Stimulated activated naive B cell treated with anti-CD40 and anti-IgM and Interleukin-4, amounts not matched to agents 10 μg/mL and 1 μg/mL and 100 μg/mL, for 72 hours (primary cell): ENCODE measurements around the gene MYL5.

Experiments
- ATAC-seq, 2 donors: fragments of 150-1000 bp; cut with Tn5 transposase; replicated peaks; 2 replicates each; pipeline ENCODE4 v1.10.0; 2021; ENCODE audit warnings: moderate library complexity in 1 of 2
- DNase-seq: peaks from one replicate; pipeline ENCODE4 v3.0.0; 2021
- H3K27ac Mint-ChIP-seq: one replicate; pipeline ENCODE4 v1.8.0; 2022; ENCODE audit warnings: mild to moderate bottlenecking, mixed read lengths
- H3K27me3 Mint-ChIP-seq, 2 donors: one replicate each; pipeline ENCODE4 v1.8.0; 2022; ENCODE audit warnings: mixed read lengths in 2 of 2
- H3K36me3 Mint-ChIP-seq, 2 donors: one replicate each; pipeline ENCODE4 v1.8.0; 2022; ENCODE audit warnings: mixed read lengths in 2 of 2, mild to moderate bottlenecking in 1 of 2
- H3K4me1 Mint-ChIP-seq, 2 donors: one replicate each; pipeline ENCODE4 v1.8.0; 2022; ENCODE audit warnings: mixed read lengths in 2 of 2, mild to moderate bottlenecking in 1 of 2
- H3K4me3 Mint-ChIP-seq, 2 donors: one replicate each; pipeline ENCODE4 v1.8.0; 2022; ENCODE audit warnings: mild to moderate bottlenecking in 2 of 2, mixed read lengths in 2 of 2, moderate library complexity in 1 of 2
- H3K9me3 Mint-ChIP-seq, 2 donors: one replicate each; pipeline ENCODE4 v1.8.0; 2022; ENCODE audit warnings: mixed read lengths in 2 of 2, mild to moderate bottlenecking in 1 of 2

MYL5 gene

DNA sequence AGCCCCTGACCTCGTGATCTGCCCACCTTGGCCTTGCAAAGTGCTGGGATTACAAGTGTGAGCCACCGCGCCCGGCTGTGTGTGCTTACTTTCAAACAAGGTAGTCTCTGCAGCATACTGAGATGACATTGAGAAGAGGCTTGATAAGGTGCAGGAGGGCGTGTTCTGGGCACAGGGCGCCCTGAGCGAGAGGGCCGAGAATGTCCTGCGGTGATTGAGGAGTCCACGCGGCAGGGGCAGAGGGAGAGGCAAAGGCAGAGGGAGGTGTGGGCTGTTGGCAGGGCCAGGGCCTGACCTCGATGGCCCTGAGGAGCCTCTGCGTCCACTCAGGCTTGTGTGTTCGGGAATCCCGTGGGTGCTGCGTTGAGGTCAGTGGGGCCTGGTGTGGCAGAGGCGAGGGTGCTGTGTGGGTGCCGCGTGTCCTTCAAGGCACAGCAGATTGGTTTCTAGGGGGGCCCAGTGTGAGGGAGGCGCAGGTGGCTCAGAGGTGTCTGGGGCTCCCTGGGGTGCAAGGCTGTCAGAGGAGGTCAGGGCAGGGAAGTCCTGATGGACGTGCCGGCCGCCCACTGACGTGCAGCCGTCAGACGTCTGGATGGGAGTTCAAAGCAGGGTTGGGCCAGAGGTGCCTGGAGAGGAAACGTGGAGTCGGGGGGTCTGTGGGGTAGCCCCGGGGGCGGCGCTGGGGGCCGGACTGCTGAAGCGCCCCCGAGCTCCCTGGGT is 43.4 kb downstream of the MYL5 start:
- H3K36me3 Mint-ChIP-seq, result peaks cover 24 to 44% of the 10 kb centered on the region in 2 donors
- no peaks in the 10 kb centered on the region for H3K27me3 Mint-ChIP-seq
- no peak for ATAC-seq

DNA sequence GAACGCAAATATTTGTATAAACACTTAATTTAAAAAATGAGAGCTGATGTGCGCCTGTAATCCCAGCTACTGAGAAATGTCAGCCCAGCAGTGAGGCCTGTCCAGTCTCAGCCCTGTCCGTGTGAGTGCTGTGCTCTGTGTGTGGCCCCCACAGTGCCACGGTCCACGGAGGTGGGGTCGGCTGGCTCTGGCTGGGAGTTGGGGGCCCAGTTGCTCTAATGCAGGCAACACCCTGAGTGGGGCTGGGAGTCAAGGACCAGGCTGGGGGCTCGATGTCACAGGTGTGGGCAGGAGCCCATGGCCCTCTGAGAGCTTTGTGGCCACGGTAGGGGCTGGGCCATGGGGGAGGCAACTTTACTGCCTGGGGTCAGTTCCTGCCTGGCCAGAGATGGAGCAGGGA is 44.1 kb downstream of the MYL5 start:
- H3K36me3 Mint-ChIP-seq, result peaks cover 31 to 51% of the 10 kb centered on the region in 2 donors
- no peaks in the 10 kb centered on the region for H3K9me3 Mint-ChIP-seq
- H3K27ac Mint-ChIP-seq, result no peak overlapping the region
- H3K4me3 Mint-ChIP-seq, result no peak overlapping the region
- no peak for DNase-seq
- peaks cover 35 to 50% of the 10 kb centered on the region in 2 donors for H3K4me1 Mint-ChIP-seq
- ATAC-seq, result no peak
- H3K27me3 Mint-ChIP-seq, result no peaks in the 10 kb centered on the region

More for the DNA sequence above, 43.4 kb downstream of the MYL5 start:
- H3K27ac Mint-ChIP-seq, result peak overlapping the region; percentile 74
- DNase-seq, result no peak
- no peak overlapping the region for H3K4me3 Mint-ChIP-seq
- H3K4me1 Mint-ChIP-seq, result peaks cover 37 to 57% of the 10 kb centered on the region in 2 donors
- H3K9me3 Mint-ChIP-seq, result no peaks in the 10 kb centered on the region

DNA sequence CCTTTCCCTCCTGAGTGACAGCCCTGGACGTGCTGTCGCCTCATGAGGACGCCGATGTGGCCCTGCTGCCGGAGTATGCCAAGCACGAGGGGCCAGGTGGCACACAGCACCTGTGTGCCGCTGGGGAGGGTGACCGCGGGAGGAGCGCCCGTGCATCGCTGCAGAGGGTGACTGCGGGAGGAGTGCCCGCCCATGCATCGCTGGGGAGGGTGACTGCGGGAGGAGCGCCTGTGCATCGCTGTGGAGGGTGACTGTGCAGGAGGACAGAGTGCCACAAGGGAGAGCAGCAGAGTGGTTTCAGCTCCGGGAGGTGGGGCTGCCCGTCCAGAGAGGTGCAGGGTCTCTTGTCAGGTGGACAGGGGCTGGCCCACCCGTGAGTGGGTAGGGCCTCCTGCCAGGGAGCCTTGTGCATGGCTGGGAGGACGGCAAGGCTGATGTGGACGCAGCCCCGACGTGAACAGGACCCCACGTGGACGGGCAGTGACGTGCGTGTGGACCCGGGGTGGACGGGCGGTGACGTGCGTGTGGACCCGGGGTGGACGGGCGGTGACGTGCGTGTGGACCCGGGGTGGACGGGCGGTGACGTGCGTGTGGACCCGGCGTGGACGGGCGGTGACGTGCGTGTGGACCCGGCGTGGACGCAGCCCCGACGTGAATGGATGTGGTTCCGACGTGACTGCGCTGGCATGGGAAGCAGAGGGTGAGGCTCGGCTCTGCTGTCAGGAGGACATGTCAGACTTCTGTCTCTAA is 45.9 kb downstream of the MYL5 start:
- Mint-ChIP-seq H3K9me3 (no peaks in the 10 kb centered on the region), H3K36me3 (peaks cover 32 to 51% of the 10 kb centered on the region in 2 donors), H3K27me3 (no peaks in the 10 kb centered on the region), H3K27ac (peak overlapping the region; percentile 20), H3K4me3 (peak overlapping the region in 1 of 2 donors; percentile 14), H3K4me1 (peaks cover 36 to 47% of the 10 kb centered on the region in 2 donors)
- ATAC-seq, result no peak
- DNase-seq, result no peak

DNA sequence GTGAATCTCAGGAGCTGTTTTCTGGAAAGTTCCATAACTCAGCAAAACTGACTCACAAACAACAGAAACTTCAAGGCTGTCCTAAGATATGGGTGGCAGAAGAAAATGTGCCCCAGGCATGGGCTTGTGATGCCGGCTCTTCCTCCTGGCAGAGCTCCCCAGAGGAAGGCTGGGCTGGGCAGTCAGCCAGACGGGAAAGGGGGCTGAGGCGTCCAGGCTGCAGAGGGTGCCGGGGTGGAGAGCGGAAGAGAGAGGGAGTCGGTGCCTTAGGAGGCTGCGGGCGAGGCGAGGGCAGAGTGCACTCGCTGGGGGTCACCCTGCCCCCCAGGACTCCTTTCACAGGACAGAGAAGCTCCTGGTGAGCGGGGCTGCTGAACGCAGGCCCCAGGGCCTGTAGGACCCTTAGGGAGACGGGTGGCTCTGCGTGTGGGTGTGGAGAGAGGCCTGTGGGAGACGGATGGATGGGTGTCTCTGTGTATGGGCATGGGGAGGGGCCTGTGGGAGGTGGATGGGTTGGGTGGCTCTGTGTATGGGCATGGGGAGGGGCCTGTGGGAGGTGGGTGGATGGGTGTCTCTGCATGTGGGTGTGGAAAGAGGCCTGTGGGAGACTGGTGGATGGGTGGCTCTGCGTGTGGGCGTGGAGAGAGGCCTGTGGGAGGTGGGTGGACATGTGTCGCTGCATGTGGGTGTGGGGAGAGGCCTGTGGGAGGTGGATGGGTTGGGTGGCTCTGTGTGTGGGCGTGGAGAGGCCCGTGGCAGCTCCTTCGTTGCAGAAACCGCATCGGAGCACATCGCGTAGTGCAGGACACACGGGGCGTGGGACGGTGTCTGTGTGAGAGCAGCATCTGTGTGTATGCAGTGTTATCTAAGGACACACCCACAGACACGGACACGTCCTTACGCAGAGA is 47.2 kb downstream of the MYL5 start:
- H3K36me3 Mint-ChIP-seq, result peaks cover 33 to 51% of the 10 kb centered on the region in 2 donors
- no peak for DNase-seq
- H3K4me3 Mint-ChIP-seq, result no peak overlapping the region
- peak overlapping the region; percentile 91 for H3K27ac Mint-ChIP-seq
- peaks cover 39 to 57% of the 10 kb centered on the region in 2 donors for H3K4me1 Mint-ChIP-seq
- peak in 1 of 2 donors; percentile 7 for ATAC-seq
- no peaks in the 10 kb centered on the region for H3K9me3 Mint-ChIP-seq
- no peaks in the 10 kb centered on the region for H3K27me3 Mint-ChIP-seq

DNA sequence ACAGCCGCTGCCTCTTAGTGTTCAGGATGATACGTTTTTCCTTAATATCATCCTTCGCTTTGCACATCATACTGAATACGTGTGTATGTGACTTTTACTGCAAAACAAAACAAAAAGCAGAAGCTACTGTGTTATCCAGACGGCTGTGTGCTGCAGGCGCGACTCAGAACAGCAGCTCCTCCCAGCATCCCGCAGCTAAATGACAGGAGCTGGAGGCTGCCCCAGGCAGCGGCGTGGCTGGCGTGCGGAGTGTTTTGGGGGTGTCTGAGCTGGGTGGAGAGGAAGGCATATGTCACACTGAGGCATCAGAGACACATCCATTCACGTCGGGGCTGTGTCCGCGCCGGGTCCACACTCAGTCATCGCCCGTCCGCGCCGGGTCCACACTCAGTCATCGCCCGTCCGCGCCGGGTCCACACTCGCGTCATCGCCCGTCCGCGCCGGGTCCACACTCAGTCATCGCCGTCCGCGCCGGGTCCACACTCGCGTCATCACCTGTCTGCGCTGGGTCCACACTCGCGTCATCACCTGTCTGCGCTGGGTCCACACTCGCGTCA is 47.9 kb downstream of the MYL5 start:
- H3K4me3 Mint-ChIP-seq, result no peak overlapping the region
- peaks cover 33 to 51% of the 10 kb centered on the region in 2 donors for H3K36me3 Mint-ChIP-seq
- peaks cover 38 to 63% of the 10 kb centered on the region in 2 donors for H3K4me1 Mint-ChIP-seq
- H3K27ac Mint-ChIP-seq, result no peak overlapping the region
- no peaks in the 10 kb centered on the region for H3K27me3 Mint-ChIP-seq
- ATAC-seq, result no peak
- DNase-seq, result no peak
- no peaks in the 10 kb centered on the region for H3K9me3 Mint-ChIP-seq

DNA sequence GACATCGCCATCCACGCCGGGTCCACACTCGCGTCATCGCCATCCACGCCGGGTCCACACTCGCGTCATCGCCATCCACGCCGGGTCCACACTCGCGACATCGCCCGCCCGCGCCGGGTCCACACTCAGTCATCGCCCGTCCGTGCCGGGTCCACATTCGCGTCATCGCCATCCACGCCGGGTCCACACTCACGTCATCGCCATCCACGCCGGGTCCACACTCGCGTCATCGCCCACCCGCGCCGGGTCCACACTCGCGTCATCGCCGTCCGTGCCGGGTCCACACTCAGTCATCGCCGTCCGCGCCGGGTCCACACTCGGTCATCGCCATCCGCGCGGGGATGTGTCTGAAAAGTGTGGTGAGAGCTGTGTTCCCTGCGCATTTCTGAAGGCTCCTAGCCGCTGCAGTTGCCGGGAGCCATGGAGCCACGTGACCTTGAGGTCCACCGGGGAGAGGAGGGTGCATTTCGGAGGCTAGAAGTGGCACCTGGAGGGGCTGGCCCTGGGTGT is 48.6 kb downstream of the MYL5 start:
- Mint-ChIP-seq H3K4me3 (no peak overlapping the region), H3K27ac (no peak overlapping the region)
- ATAC-seq, result no peak

DNA sequence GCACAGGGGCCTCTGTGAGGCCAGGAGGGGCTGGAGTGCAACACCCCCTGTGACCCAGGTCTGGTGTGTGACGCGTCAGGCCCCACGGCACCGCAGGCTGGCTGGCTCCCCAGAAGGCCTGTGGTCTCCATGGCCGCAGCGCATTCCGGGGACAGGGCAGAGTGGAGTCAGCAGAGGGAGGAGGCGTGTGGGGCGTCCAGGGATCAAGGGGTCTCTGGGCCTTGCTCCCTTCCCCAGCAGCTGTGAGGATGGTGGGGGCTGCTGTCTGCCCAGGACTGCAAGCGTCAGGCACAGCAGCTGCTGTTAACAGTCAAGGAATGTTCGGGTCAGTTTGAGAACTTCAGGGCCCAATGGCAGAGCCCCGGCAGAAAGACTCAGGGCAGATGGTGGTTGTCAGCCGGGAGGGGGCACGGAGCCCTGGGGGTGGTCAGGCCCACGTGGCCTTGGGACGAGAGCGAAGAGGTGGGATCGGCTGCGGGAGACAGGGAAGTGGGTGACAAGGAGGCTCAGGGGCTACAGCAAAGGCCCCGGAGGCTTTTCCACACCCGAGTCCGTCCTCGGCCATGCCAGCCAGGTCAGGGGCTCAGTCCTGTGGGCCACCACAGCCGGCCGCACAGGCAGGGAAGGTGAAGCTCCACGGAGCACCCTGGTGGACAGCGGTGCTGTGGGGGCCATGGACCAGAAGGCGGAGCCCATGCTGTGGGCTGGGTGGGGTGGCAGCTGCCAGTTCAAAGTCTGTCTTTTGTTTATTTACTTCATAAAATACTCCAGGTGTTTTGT is 49.6 kb downstream of the MYL5 start:
- Mint-ChIP-seq H3K4me3 (peak overlapping the region in 1 of 2 donors; percentile 5), H3K9me3 (no peaks in the 10 kb centered on the region), H3K4me1 (peaks cover 36 to 56% of the 10 kb centered on the region in 2 donors), H3K27ac (peak overlapping the region; percentile 82), H3K27me3 (no peaks in the 10 kb centered on the region), H3K36me3 (peaks cover 30 to 46% of the 10 kb centered on the region in 2 donors)
- ATAC-seq, result no peak
- no peak for DNase-seq

More for the DNA sequence above, 48.6 kb downstream of the MYL5 start:
- no peak for DNase-seq
- Mint-ChIP-seq H3K4me1 (peaks cover 37 to 57% of the 10 kb centered on the region in 2 donors), H3K27me3 (no peaks in the 10 kb centered on the region), H3K36me3 (peaks cover 30 to 46% of the 10 kb centered on the region in 2 donors), H3K9me3 (no peaks in the 10 kb centered on the region)

DNA sequence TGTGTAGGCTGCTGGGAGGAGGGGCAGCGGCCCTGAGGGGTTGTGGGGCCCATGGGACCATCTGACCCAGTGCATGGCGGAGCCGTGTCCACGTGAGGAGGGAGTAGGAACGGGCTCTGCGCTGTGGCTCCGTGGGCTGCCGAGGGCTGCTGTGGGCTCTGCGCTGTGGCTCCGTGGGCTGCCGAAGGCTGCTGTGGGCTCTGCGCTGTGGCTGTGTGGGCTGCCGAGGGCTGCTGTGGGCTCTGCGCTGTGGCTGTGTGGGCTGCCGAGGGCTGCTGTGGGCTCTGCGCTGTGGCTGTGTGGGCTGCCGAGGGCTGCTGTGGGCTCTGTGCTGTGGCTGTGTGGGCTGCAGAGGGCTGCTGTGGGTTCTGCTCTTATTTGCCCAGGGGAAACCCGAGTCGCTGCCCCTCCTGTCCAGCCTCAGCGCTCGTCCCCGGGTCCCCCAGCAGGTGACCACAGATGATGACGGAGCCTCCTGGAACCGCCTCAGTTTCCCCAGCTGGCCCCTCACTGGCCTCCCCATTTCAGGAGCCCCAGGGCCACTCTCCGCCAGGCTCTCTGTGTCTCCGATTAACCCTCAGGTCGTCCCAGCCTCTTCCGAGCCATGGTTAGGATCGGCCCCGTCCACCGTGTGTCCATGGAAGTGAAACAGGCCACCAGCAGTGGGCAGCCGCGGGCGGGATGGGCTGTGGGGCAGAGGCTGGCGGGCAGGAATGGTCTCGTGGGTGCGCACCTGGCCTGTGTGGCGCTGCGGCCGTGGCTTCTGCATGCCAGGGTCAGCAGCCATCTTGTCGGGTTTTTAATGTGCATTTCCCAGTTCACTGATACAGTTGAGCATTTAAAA is 51.3 kb downstream of the MYL5 start:
- Mint-ChIP-seq H3K27me3 (no peaks in the 10 kb centered on the region), H3K4me1 (peaks cover 26 to 40% of the 10 kb centered on the region in 2 donors), H3K36me3 (peaks cover 26 to 38% of the 10 kb centered on the region in 2 donors), H3K4me3 (no peak overlapping the region), H3K27ac (no peak overlapping the region), H3K9me3 (no peaks in the 10 kb centered on the region)
- ATAC-seq (no peak), DNase-seq (no peak)

DNA sequence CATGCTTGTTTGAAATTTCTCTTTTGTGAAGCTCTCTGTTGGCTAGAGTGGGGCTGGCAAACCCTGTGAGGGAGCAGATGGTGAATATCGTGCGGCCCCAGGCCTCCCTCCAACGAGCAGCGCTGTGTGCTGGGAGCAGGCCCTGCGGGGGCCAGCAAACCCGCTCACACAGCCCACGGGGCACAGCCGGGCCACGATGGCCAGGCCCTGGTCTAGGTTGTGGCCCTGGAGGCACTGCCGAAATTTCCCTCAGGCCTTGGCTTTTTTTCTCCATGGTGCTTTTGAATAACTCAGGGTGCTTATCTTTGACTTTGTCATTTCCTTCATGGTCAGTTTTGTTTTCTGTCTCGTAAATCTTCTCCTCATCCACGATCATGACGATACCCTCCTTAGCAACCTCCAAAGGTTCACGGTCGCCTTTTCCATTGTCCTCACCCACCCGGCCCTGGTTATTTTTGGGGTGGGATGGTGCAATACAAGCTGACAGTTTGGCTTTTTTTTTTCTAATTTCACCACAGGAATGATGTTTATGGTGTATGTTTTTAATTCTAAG is 52.0 kb downstream of the MYL5 start:
- Mint-ChIP-seq H3K4me3 (peak overlapping the region in 1 of 2 donors; percentile 14), H3K36me3 (peaks cover 29 to 38% of the 10 kb centered on the region in 2 donors), H3K4me1 (peaks cover 25 to 34% of the 10 kb centered on the region in 2 donors), H3K9me3 (peaks cover 0 to 2% of the 10 kb centered on the region in 2 donors), H3K27ac (no peak overlapping the region), H3K27me3 (no peaks in the 10 kb centered on the region)
- ATAC-seq (no peak), DNase-seq (no peak)

DNA sequence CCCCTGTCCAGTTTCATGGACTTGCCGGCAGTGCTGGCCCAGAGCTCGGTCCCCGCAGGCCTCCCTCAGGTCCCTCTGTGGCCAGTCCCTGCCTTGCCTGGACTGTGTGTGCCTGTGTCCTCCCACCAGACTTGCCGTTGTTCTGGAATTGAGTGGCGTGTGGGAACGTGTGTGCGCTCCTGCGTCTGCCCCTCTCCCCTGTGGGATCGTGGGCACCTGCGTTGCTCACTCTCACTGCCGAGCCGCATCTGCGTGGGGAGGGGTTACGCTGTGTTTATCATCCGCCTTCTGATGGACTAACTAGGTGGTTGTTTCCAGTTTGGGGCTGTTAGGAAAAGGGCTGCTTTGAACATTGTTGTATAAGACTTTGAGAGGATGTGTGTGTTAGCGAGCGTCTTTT is 52.5 kb downstream of the MYL5 start:
- Mint-ChIP-seq H3K9me3 (peaks cover 0 to 2% of the 10 kb centered on the region in 2 donors), H3K4me3 (no peak overlapping the region), H3K27me3 (no peaks in the 10 kb centered on the region), H3K36me3 (peaks cover 26 to 33% of the 10 kb centered on the region in 2 donors), H3K27ac (peak overlapping the region; percentile 70), H3K4me1 (peaks cover 19 to 29% of the 10 kb centered on the region in 2 donors)
- ATAC-seq (no peak), DNase-seq (no peak)

DNA sequence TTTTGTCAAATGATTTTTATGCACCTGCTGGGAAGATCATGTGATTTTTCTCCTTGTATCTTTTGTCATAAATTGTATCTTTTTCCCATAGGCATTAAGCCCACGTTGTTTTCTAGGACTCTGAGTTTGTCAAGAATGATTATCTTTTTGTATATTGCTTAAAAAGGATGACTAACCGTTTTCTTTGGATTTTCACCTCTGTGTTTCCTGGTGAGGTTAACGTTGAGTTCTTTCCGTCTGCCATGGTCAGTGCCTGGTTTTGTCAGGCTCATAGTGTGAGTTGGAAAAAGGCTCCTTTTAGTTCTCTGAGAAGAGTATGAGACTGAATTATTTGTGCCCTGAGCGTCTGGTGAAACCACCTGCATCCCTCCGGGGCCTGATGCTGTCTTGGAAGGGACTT is 53.2 kb downstream of the MYL5 start:
- peaks cover 0 to 2% of the 10 kb centered on the region in 2 donors for H3K9me3 Mint-ChIP-seq

More for the DNA sequence above, 53.2 kb downstream of the MYL5 start:
- DNase-seq, result no peak
- H3K4me1 Mint-ChIP-seq, result peaks cover 19 to 26% of the 10 kb centered on the region in 2 donors
- no peaks in the 10 kb centered on the region for H3K27me3 Mint-ChIP-seq
- no peak overlapping the region for H3K27ac Mint-ChIP-seq
- peaks cover 22 to 28% of the 10 kb centered on the region in 2 donors for H3K36me3 Mint-ChIP-seq
- H3K4me3 Mint-ChIP-seq, result no peak overlapping the region
- no peak for ATAC-seq
